ENCODE data around the gene CNOT6.

DNA sequence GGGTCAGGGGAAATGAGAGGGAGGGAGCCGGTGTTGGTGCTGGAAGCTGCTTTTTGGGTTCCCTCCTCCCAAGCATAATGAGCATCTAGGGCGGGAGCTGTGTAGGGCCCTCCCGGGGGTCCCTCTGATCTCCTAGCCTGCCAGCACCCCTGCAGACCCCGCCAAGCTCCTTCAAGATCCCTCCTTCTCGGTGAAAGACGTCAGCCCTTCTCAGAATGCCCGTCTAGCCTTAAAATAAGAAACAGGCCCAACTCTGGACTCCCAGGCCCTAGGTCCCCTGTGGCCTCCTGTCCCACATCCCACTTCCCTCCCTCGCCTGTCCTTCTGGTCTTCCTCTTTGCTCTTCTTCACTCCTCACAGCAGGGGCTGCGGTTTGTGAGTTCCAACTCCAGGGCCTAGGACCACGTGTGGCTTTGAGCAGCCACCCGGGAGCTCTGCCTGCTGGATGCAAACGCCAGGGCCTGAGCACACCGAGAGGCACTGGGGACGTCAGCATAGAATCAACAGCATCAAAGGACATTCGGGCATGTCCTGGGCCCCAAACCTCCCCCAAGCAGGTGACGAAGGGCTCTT lies 105.9 kb downstream of the CNOT6 start:
- no peak for TF ChIP-seq POLR2A (IDR thresholded peaks at IDR 0.05)
- TF ChIP-seq, protein P1, sequence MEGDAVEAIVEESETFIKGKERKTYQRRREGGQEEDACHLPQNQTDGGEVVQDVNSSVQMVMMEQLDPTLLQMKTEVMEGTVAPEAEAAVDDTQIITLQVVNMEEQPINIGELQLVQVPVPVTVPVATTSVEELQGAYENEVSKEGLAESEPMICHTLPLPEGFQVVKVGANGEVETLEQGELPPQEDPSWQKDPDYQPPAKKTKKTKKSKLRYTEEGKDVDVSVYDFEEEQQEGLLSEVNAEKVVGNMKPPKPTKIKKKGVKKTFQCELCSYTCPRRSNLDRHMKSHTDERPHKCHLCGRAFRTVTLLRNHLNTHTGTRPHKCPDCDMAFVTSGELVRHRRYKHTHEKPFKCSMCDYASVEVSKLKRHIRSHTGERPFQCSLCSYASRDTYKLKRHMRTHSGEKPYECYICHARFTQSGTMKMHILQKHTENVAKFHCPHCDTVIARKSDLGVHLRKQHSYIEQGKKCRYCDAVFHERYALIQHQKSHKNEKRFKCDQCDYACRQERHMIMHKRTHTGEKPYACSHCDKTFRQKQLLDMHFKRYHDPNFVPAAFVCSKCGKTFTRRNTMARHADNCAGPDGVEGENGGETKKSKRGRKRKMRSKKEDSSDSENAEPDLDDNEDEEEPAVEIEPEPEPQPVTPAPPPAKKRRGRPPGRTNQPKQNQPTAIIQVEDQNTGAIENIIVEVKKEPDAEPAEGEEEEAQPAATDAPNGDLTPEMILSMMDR (IDR thresholded peaks at IDR 0.05 in 4 of 5, conservative IDR thresholded peaks at IDR 0.05 in 1 of 5): no peak
